Stimulated activated naive CD8-positive, alpha-beta T cell treated with anti-CD3 and anti-CD28 coated beads, Interleukin-15, amount 100 ng/mL, for 72 hours (primary cell): ENCODE measurements around the gene CT47A7.
"Not testable (repeated sequence)": the region's sequence is repeated elsewhere in the genome, so short reads cannot be mapped to it uniquely, and the experiment has no call there.

Experiments
- ATAC-seq: fragments of 150-1000 bp; cut with Tn5 transposase; 2 replicates; pipeline ENCODE4 v1.10.0; 2021; ENCODE audit warnings: mild to moderate bottlenecking, moderate library complexity
- DNase-seq, 2 donors: peaks; one replicate each; pipeline ENCODE4 v3.0.0; 2021 to 2022
- H3K27ac Mint-ChIP-seq, 2 donors: one replicate each; pipeline ENCODE4 v1.8.0; 2022; ENCODE audit warnings: mild to moderate bottlenecking in 2 of 2, mixed read lengths in 2 of 2, moderate library complexity in 2 of 2
- H3K27me3 Mint-ChIP-seq: one replicate; pipeline ENCODE4 v1.8.0; 2022; ENCODE audit warnings: mixed read lengths
- H3K4me1 Mint-ChIP-seq: one replicate; pipeline ENCODE4 v1.8.0; 2022; ENCODE audit warnings: mild to moderate bottlenecking, mixed read lengths
- H3K4me3 Mint-ChIP-seq, 2 donors: one replicate each; pipeline ENCODE4 v1.8.0; 2022; ENCODE audit warnings: mild to moderate bottlenecking in 2 of 2, mixed read lengths in 2 of 2, moderate library complexity in 1 of 2
- H3K9me3 Mint-ChIP-seq, 2 donors: one replicate each; pipeline ENCODE4 v1.8.0; 2022; ENCODE audit warnings: mixed read lengths in 2 of 2

The CT47A7 gene

DNA sequence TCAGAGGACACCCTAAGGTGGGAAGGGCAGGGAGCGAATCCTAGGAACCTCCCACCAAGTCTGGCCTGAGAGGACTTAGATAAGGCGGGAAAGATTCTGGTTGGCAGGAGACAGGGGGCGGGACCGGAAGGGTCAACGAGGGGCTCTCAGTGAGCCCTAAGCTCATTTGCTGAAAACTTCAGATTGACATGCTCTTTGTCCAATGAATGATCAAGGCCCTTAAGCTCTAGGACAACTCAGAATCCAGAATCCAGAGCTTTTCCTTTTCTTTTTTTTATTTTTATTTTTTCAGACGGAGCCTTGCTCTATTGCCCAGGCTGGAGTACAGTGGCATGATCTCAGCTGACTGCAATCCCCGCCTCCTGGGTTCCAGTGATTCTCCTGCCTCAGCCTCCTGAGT lies at the start of gene CT47A7:
Gene CT47A7 (minus strand): TSS at position 101 of the 400 bp plus-strand sequence. CDS start 255 bp downstream, outside the sequence.
- H3K4me3 Mint-ChIP-seq, DNase-seq, H3K9me3 Mint-ChIP-seq, ATAC-seq, H3K27me3 Mint-ChIP-seq, H3K4me1 Mint-ChIP-seq, H3K27ac Mint-ChIP-seq: not testable (repeated sequence)

DNA sequence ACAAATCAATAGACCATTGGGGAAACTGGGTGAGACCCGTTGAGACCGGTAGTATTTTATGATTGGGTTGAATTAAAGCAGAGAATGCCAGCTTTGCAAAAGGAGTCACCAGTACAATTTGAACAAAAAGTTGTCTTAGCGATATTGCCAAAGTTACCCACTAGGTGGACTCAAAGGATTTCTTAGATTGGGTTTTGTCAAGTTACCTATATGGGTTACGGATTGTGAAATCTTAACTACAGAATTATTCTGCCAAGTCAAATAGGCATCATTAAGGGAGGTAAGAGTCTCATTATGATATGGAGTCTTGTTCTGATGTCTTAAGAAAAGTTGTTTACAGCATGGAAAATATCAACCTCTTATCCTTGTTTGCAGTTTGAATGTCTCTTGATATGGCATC lies 44.2 kb upstream of the CT47A7 start:
- no peak for DNase-seq
- no peaks in the 10 kb centered on the region for H3K4me1 Mint-ChIP-seq
- H3K27me3 Mint-ChIP-seq = no peaks in the 10 kb centered on the region
- H3K4me3 Mint-ChIP-seq = no peak overlapping the region
- no peaks in the 10 kb centered on the region for H3K9me3 Mint-ChIP-seq
- no peak for ATAC-seq
- no peak overlapping the region for H3K27ac Mint-ChIP-seq

DNA sequence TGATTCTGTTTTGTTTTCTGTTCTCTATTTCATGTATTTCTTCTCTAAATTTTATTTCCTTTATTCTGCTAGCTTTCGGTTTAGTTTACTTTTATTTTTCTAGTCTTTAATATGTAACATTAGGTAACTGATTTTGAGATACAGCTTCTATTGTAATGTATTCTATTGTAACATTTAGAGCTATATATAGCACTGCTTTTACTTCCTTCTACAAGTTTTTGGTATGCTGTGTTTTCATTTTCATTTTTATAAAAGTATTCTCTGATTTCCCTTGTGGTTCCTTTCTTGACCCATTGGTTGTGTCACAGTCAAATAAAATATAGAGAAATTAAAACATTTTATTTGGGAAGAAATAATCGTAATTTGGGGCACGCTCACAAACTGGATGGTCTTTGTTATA lies 43.0 kb upstream of the CT47A7 start:
- H3K4me3 Mint-ChIP-seq = no peak overlapping the region
- H3K27ac Mint-ChIP-seq = no peak overlapping the region
- no peaks in the 10 kb centered on the region for H3K4me1 Mint-ChIP-seq
- no peaks in the 10 kb centered on the region for H3K9me3 Mint-ChIP-seq
- DNase-seq (no peak), ATAC-seq (no peak)
- no peaks in the 10 kb centered on the region for H3K27me3 Mint-ChIP-seq

DNA sequence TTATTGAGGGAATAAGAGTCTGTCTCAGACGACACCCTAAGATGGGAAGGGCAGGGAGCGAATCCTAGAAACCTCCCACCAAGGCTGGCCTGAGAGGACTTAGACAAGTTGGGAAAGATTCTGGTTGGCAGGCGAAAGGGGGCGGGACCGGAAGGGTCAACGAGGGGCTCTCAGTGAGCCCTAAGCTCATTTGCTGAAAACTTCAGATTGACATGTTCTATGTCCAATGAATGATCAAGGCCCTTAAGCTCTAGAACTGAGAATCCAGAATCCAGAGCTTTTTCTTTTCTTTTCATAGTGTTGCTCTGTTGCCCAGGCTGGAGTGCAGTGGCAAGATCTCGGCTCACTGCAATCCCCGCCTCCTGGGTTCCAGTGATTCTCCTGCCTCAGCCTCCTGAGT lies 29.3 kb upstream of the CT47A7 start, which contains the start of gene CT47A1:
Gene CT47A1 (minus strand): TSS at position 101 of the 400 bp plus-strand sequence. CDS start 231 bp downstream, outside the sequence.
- not testable (repeated sequence) for DNase-seq, H3K27ac Mint-ChIP-seq, ATAC-seq, H3K27me3 Mint-ChIP-seq, H3K9me3 Mint-ChIP-seq, H3K4me1 Mint-ChIP-seq, H3K4me3 Mint-ChIP-seq
